CD4-positive, alpha-beta T cell treated with Interleukin-2 at 100 ng/mL for 4 hours (primary cell): ENCODE results near the gene PREX1.

Source experiments
- DNase-seq: peaks from one replicate; pipeline ENCODE4 v3.0.0-alpha.2; 2020; ENCODE audit warnings: low spot score

PREX1 gene

GRCh38 chr20:48577557-48577956, 250.2 kb downstream of the PREX1 start:
- no peak for DNase-seq

DNA sequence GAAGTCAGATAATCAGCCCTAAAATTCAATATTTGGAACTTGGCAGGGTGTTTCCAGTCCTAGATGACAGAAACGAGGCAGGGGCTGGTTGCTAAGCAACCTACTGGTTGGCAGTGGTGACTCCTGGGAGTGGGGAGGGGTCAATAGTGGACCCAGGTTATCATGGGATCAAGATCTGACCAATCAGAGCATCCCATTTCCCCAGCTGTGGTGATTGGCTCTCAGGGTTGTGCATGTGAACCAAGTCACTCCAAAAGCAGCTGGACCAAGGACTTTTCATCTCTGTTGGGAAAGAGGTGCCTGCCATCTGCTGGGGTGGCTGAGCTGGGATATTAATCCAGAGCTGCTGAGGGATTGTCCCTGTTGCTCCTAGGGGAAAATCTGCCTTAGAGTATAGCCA, 253.4 kb downstream of the PREX1 start:
- DNase-seq: no peak
